IPS-20b (cell line): Measurements from ENCODE around the gene PPARG.

Source experiments
- H3K27ac ChIP-seq: one replicate; pipeline ENCODE4 v1.5.1; 2013; ENCODE audit warnings: low read length
- H3K27me3 ChIP-seq: 2 replicates; pipeline ENCODE4 v1.6.1; 2013; ENCODE audit warnings: mild to moderate bottlenecking, low read length, inconsistent platforms; ENCODE audit not compliant: insufficient read depth
- H3K36me3 ChIP-seq: 2 replicates; pipeline ENCODE4 v1.6.1; 2013; ENCODE audit warnings: low read depth, mild to moderate bottlenecking, inconsistent platforms, low read length, moderate library complexity; ENCODE audit not compliant: insufficient read depth
- H3K4me1 ChIP-seq: 2 replicates; pipeline ENCODE4 v1.6.1; 2013; ENCODE audit warnings: mild to moderate bottlenecking, control low read depth, inconsistent platforms, low read length, moderate library complexity; ENCODE audit not compliant: insufficient read depth
- H3K4me3 ChIP-seq: 2 replicates; pipeline ENCODE4 v1.5.1; 2013; ENCODE audit warnings: mild to moderate bottlenecking, low read length, inconsistent platforms
- H3K9ac ChIP-seq: 2 replicates; pipeline ENCODE4 v1.6.1; 2013; ENCODE audit warnings: low read depth, mild to moderate bottlenecking, inconsistent platforms, low read length, moderate library complexity
- H3K9me3 ChIP-seq: 2 replicates; pipeline ENCODE4 v1.6.1; 2013; ENCODE audit warnings: mild to moderate bottlenecking, low read depth, low read length, inconsistent platforms; ENCODE audit not compliant: insufficient read depth

PPARG gene

DNA sequence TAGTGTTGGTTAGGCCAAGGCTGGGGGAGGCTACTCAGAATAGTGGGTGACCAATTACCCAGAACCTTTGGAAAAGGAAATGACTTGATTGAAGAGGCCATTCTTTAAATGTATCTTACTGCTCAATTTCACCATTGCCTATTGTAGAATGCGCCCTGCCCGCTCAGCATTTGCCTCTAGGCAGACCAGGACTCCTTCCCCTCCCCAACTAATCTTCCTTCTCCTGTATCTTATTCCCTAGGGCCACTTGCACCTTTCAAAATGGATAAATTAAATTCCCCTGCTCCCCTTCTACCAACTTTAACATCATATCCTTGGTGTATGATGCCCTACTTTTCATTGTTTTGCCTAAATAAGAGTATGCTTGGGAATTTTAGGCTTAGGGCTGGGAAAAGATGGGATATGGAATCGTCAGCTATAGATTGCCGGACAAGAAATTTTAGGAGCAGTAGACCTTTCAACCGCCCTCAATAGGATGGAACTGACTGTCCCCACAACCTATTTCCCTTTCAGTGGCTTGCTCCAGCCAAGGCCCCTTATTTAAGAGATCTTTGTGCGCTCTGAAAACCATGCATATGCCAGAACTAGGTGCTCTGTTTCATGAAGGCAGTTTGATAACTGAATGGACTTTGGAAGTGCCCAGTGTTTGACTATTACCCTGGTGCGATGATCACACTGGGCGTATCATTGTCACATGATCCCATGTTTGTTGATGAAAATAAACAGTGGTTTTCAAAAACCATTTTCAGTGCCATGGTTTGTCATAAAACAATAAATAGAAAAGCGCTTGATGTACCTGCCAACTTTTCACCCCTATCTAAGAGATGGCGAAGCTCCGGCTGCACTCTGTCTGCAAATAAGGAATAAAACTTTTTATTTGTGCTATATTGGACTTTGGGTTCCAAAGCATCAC lies 121.1 kb downstream of the PPARG start:
- H3K4me1 ChIP-seq = 0 out of 2 replicates have a peak, but pooled peaks cover 2% of the 10 kb centered on the region

DNA sequence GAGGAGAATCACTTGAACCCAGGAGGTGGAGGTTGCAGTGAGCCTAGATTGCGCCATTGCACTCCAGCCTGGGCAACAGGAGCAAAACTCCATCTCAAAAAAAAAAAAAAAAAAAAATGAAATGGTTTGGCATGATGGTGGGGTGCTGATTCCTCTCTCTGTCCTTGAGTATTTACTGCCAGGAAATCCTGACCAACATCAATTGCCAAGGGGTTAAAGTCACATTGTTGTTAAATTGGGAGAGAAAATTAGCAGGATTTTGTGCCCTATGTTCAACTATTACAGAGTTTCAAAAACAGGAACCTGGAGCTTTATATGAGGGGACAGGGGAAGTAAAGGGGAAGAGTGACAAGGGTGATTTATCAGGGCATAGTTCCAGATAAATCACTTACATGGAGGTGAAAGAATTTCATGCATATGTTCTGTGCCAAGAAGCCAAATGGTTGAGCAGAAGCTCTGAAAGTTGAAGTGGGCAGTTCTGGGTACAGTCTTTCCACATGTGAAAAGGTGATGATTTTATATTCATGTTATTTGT lies 124.9 kb downstream of the PPARG start:
- Histone ChIP-seq H3K4me1 (0 out of 2 replicates have a peak, but pooled peaks cover 2% of the 10 kb centered on the region), H3K36me3 (no peaks in the 10 kb centered on the region), H3K9me3 (no peaks in the 10 kb centered on the region), H3K4me3 (no peak overlapping the region), H3K9ac (no peak overlapping the region), H3K27ac (no peak overlapping the region), H3K27me3 (no peaks in the 10 kb centered on the region)

More for the DNA sequence above, 121.1 kb downstream of the PPARG start:
- H3K36me3 ChIP-seq = no peaks in the 10 kb centered on the region
- H3K9ac ChIP-seq = no peak overlapping the region
- no peak overlapping the region for H3K27ac ChIP-seq
- H3K4me3 ChIP-seq = no peak overlapping the region
- no peaks in the 10 kb centered on the region for H3K9me3 ChIP-seq
- H3K27me3 ChIP-seq = no peaks in the 10 kb centered on the region

DNA sequence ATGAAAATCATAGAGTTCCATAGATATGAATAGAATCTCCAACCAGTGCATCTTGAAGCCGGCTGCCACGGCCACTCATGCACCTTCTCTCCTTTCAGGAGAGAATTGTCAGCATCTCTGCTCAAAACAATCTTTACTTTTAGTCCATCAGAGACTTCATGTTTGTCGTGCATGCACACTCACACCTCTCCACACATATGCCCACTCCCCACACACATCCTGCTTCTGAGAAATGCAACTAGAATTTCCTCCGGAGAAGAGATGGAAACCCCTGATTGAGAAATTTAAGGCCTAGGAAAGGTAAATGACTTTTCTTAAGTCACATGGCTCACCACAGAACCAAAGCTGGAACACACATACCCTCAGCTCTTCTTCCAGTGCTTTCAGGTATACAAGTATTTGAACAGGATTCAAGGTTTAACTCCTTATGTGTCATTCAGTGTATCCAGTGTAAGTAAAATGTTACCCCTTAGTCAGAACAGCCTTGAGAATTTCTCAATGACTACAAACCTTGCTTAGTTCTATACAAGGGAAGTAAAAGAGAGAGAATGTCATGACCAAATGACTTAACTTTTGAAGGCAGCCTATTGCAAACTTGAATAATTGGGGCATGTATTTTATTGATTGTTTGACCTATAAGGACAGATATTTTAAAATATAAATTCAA lies 126.3 kb downstream of the PPARG start:
- H3K27ac ChIP-seq = no peak overlapping the region
- no peaks in the 10 kb centered on the region for H3K36me3 ChIP-seq
- 0 out of 2 replicates have a peak, but pooled peaks cover 2% of the 10 kb centered on the region for H3K4me1 ChIP-seq
- H3K9me3 ChIP-seq = no peaks in the 10 kb centered on the region
- H3K4me3 ChIP-seq = no peak overlapping the region
- H3K27me3 ChIP-seq = no peaks in the 10 kb centered on the region
- H3K9ac ChIP-seq = no peak overlapping the region

DNA sequence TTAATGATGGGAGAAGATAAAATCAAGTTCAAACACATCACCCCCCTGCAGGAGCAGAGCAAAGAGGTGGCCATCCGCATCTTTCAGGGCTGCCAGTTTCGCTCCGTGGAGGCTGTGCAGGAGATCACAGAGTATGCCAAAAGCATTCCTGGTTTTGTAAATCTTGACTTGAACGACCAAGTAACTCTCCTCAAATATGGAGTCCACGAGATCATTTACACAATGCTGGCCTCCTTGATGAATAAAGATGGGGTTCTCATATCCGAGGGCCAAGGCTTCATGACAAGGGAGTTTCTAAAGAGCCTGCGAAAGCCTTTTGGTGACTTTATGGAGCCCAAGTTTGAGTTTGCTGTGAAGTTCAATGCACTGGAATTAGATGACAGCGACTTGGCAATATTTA lies 127.9 kb downstream of the PPARG start:
- no peaks in the 10 kb centered on the region for H3K9me3 ChIP-seq
- H3K27ac ChIP-seq = no peak overlapping the region
- no peak overlapping the region for H3K4me3 ChIP-seq
- no peaks in the 10 kb centered on the region for H3K36me3 ChIP-seq
- no peak overlapping the region for H3K9ac ChIP-seq
- H3K27me3 ChIP-seq = no peaks in the 10 kb centered on the region
- H3K4me1 ChIP-seq = 0 out of 2 replicates have a peak, but pooled peaks cover 2% of the 10 kb centered on the region

DNA sequence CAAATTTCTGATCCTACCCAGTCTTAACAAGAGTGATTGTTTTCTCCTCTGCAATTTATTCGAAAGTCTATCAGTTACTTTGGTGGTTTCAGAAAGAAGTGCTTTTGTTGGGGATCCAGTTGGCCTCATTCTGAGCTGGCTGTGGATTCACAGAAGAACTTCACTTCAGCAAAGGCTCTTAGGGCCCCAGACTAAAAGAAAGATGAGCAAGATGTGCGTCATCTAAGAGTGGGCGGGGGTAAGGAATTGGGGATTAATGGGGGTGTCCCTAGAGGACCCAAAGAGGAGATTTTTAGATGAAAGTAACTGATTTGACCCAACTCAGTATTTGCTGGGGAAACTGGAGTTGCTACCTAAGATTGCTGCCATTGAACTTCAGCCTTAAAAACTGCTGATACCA lies 131.5 kb downstream of the PPARG start:
- no peak overlapping the region for H3K9ac ChIP-seq
- no peaks in the 10 kb centered on the region for H3K9me3 ChIP-seq
- H3K4me1 ChIP-seq = peaks cover 5% of the 10 kb centered on the region; the same call in 1 of the 2 replicates
- H3K36me3 ChIP-seq = no peaks in the 10 kb centered on the region
- no peak overlapping the region for H3K27ac ChIP-seq
- H3K4me3 ChIP-seq = no peak overlapping the region
- no peaks in the 10 kb centered on the region for H3K27me3 ChIP-seq

DNA sequence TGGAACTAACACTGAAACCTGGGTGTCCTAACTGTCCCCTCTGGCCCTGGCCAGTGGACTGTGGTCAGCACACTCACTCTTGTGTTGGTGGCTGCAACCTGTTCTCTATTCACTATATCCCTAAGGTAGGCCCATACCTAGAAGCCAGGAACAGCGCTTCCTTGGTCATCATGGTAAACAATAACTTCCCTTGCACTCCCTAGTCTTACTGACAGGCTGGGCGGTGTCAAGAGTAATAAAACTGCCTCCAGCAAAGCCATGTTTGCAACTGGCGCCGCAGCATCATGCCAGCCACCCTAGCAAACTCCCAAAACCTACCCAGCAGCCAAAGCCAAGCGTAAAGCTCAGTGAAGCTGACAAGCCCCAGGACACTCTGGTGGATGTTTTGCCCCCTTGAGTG lies 132.3 kb downstream of the PPARG start:
- Histone ChIP-seq H3K27ac (no peak overlapping the region), H3K9me3 (no peaks in the 10 kb centered on the region), H3K4me1 (peaks cover 8% of the 10 kb centered on the region; the same call in 1 of the 2 replicates), H3K9ac (no peak overlapping the region), H3K36me3 (no peaks in the 10 kb centered on the region), H3K27me3 (no peaks in the 10 kb centered on the region), H3K4me3 (no peak overlapping the region)

DNA sequence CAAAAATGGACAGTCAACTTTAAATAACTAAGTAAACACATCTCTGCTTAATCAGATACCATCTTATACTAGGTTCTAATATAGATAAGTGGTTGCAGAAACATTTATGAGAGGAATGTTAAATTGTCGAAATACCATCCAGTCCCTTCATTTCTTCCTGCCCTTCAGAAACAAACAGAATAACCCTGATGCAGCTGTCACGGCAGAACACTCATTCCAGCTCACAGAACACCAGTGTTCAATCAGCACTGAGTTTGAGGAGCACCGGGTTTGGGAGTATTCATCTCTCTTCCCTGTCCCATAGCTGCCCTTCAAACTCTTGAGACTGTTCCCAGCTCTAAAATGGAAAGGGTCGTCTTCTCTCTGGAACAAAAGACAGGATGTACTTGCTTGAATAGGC lies 134.3 kb downstream of the PPARG start:
- H3K9me3 ChIP-seq = no peaks in the 10 kb centered on the region
- no peaks in the 10 kb centered on the region for H3K36me3 ChIP-seq
- peaks cover 23% of the 10 kb centered on the region; the same call in 1 of the 2 replicates for H3K4me1 ChIP-seq
- H3K27me3 ChIP-seq = no peaks in the 10 kb centered on the region
- H3K9ac ChIP-seq = no peak overlapping the region
- H3K4me3 ChIP-seq = no peak overlapping the region
- H3K27ac ChIP-seq = no peak overlapping the region

DNA sequence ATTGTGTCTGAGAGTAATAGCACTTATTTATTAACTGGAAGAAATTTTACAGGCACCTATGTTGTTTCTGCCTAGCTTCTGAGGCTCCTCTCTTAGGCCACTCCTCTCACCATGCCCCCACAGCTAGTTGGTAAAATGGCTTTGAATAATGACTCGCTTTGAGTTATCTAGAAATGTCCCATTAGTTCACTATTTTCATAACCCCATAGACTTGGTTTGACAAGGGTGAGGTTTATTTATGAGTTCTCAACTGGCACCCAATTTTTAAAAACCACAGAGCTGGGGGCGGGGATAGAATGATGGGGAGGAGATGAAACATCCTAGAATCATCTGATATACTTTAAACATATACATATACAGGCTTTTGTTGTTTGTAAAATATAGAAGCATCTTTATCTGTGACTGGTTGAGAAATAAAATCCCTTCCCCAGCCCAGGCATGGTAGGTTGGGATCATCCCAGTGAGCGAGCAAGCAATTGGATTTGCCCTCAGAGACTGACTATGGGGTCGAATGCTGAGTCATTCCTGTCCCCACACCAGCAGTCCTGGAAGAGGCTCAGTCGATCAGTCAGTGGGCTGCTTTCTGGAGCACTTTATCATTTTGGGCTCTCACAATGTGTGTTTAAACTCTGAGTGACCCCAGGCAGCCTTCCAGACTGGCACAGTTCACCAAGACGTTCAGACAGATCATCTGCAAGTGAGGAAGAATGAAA lies 135.2 kb downstream of the PPARG start:
- Histone ChIP-seq H3K27me3 (no peaks in the 10 kb centered on the region), H3K36me3 (no peaks in the 10 kb centered on the region), H3K9ac (no peak overlapping the region), H3K4me3 (no peak overlapping the region), H3K9me3 (no peaks in the 10 kb centered on the region), H3K27ac (no peak overlapping the region), H3K4me1 (peaks cover 23% of the 10 kb centered on the region; the same call in 1 of the 2 replicates)

DNA sequence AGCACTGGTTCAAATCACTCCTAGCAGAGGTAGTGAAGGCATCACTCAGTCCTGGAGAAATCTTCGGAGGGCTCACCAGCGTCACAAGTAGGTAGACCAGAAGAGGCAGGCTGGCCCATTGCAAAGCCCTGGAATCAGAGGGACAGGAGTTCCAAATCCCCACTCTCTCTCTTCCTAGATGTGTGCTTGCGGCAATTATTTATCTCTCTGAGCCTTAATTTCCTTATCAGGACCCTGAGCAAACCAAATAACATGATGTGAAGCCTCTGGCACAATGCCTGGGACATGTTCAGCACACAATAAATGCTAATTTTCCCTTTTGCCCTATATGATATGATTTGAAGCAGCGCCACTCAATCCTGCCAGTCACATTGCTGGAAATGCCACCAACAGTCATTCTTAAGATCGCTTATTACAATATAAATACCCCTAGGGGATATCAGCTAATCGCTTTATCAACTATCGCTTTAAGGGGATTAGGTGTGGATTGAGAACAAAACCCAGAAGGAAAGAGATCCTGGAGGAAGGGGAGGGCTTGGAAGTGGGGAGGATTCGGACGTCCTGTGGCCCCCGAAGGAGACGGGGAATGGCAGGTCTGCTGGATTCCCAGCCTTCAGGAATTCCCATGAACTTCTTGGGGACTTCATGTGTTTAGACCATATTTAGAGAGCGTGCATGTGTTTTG lies 135.9 kb downstream of the PPARG start:
- H3K9ac ChIP-seq = no peak overlapping the region
- no peaks in the 10 kb centered on the region for H3K36me3 ChIP-seq
- H3K9me3 ChIP-seq = no peaks in the 10 kb centered on the region
- no peak overlapping the region for H3K27ac ChIP-seq
- H3K4me3 ChIP-seq = no peak overlapping the region
- H3K4me1 ChIP-seq = peaks cover 23% of the 10 kb centered on the region; the same call in 1 of the 2 replicates
- H3K27me3 ChIP-seq = no peaks in the 10 kb centered on the region

DNA sequence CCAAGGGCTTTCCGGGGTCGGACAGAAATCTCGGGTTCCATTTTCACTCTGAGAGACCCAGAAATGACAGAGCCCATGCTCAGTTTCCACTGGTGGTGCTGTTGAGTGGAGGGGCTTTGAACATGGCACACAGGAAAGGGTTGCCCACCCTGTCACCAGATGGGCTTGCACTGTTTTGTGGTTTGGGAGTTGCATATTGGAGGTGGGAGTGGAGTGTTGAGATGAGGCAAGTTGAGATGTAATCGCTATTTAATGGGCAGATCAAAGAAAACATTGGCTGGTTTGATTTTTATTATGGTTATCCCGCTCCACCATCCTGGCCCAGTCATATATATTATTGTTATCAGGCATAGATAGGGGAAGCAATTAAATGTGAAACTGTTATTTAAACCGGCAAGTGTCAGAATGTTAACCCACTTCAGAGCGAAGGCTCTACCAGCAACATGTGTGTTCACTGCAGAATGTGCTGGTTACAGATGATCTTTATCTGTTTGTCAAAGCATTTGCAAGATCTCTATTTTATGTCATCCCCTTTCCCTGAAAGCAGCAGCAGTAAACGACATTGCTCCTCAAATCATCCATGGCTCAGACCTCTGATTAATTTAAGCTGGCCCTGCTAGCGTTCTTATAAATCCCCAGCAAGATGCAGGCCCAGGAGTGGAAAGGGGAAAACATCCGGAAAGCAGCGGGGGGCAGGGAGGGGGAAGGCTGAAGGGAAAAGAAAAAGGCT lies 137.1 kb downstream of the PPARG start:
- no peaks in the 10 kb centered on the region for H3K9me3 ChIP-seq
- no peak overlapping the region; the same call in 1 of the 2 replicates for H3K9ac ChIP-seq
- no peak overlapping the region for H3K4me3 ChIP-seq
- no peak overlapping the region for H3K27ac ChIP-seq
- no peaks in the 10 kb centered on the region for H3K36me3 ChIP-seq
- no peaks in the 10 kb centered on the region for H3K27me3 ChIP-seq
- H3K4me1 ChIP-seq = peaks cover 23% of the 10 kb centered on the region; the same call in 1 of the 2 replicates
